ENCODE data around the gene ALKBH2. TPM values are rescaled to one million over a fixed set of nuclear protein-coding genes. Genes with fewer than 3 reads are reported as not detected.

Gene ALKBH2
- total RNA-seq, 2 experiments from 2014 or later: 13.0 to 15.2 TPM

- H3K4me1 Mint-ChIP-seq: no peaks in the 10 kb centered on the region
- H3K4me3 Mint-ChIP-seq: no peak overlapping the region
- no peaks in the 10 kb centered on the region for H3K36me3 Mint-ChIP-seq
- no peaks in the 10 kb centered on the region for H3K9me3 Mint-ChIP-seq
- H3K27me3 Mint-ChIP-seq: no peaks in the 10 kb centered on the region
- POLR2A ChIA-PET: no interaction called here
- ATAC-seq (ENCODE audit: low read depth) (no peak), DNase-seq (no peak)
- H3K27ac Mint-ChIP-seq: no peak overlapping the region
These were observed 31.8 kb upstream of the ALKBH2 start for GRCh38 chr12:109124878-109125648.

DNA sequence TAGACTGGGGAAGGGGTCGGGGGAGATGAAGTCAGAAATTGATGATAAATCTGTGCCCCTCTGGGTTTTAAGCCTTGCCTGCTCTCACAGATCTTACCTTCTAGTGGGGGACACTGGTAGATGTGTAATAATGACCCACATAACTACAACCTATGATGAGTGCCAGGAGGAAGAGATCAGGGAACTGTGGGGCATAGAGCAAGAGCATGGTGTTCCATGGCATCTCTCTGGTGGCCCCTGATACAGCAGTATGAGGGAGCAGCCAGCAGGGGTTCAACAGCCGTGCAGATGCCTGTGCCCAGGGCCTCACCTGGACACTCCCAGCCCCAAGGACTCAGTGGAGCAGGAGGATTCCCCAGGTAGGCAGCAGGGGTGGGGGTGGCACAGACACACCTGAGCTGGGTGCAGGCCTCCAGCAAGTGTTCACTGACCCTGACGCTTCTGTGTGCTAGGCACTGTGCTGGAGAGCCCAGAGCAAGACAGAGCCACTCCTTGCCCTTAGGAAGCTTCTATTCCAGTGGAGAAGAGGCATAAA lies 28.1 kb upstream of the ALKBH2 start:
- Mint-ChIP-seq H3K36me3 (no peaks in the 10 kb centered on the region), H3K4me3 (no peak overlapping the region), H3K4me1 (no peaks in the 10 kb centered on the region), H3K9me3 (no peaks in the 10 kb centered on the region), H3K27ac (no peak overlapping the region), H3K27me3 (no peaks in the 10 kb centered on the region)
- POLR2A ChIA-PET: no interaction called here
- DNase-seq: no peak
- ATAC-seq (ENCODE audit: low read depth): no peak

DNA sequence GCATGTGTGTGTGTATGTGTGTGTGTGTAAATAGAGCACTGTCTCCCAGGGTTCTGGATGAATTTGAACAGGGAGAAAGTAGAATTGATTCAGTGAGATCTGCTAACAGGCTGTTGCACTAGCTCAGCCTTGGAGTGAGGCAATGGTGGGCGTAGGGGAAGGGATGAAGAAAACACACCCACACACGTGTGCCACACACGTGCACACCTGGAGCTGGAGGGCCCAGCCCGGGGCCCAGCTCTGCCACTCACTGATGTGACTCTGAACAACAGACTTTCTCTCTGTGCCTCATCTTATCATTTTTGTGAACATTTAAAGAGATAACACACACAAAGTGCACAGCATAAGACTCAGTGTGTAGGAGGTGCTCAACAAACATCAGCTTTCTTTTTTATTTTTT lies 27.3 kb upstream of the ALKBH2 start:
- DNase-seq (no peak), ATAC-seq (ENCODE audit: low read depth) (no peak)
- Mint-ChIP-seq H3K4me1 (peaks cover 4% of the 10 kb centered on the region), H3K4me3 (no peak overlapping the region), H3K27ac (no peak overlapping the region), H3K36me3 (no peaks in the 10 kb centered on the region), H3K27me3 (no peaks in the 10 kb centered on the region), H3K9me3 (no peaks in the 10 kb centered on the region)
- POLR2A ChIA-PET: no interaction called here

GRCh38 chr12:109120095-109120494 lies 26.8 kb upstream of the ALKBH2 start:
- Mint-ChIP-seq H3K4me1 (peaks cover 6% of the 10 kb centered on the region), H3K9me3 (no peaks in the 10 kb centered on the region), H3K4me3 (no peak overlapping the region), H3K36me3 (no peaks in the 10 kb centered on the region), H3K27ac (no peak overlapping the region), H3K27me3 (no peaks in the 10 kb centered on the region)
- POLR2A ChIA-PET: no interaction called here
- DNase-seq: no peak
- no peak for ATAC-seq (ENCODE audit: low read depth)

DNA sequence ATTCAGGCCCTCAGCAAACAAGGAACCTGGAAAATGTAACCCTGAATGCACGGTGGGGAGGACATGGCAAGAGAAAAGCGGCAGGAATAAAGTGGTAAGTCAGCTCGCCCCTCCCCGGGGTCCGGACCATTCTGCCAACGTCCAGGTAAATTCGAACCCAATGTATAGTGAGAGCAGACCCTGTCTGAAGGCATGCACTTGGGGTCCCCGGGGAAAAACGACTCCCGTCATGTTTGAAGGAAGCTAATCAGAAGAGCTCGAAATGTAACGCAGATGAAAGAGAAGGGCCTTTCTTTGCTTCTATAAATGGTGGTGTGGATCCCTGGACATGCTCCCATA lies 23.3 kb upstream of the ALKBH2 start:
- H3K36me3 Mint-ChIP-seq: no peaks in the 10 kb centered on the region
- no peak overlapping the region for H3K4me3 Mint-ChIP-seq
- POLR2A ChIA-PET: interaction anchor here (0.6 kb wide), 1 partner anchor 1773 kb away, joined by 4 read pairs; no protein-coding TSS in a partner anchor
- DNase-seq (no peak), ATAC-seq (ENCODE audit: low read depth) (no peak)
- H3K9me3 Mint-ChIP-seq: no peaks in the 10 kb centered on the region
- H3K4me1 Mint-ChIP-seq: peaks cover 13% of the 10 kb centered on the region
- no peaks in the 10 kb centered on the region for H3K27me3 Mint-ChIP-seq
- no peak overlapping the region for H3K27ac Mint-ChIP-seq

GRCh38 chr12:109115758-109116610 lies 22.7 kb upstream of the ALKBH2 start, which contains the start of gene ACACB:
ACACB (plus strand) TSS chr12:109116587; CDS start chr12:109139406, 22,819 bp downstream.
- no peak for ATAC-seq (ENCODE audit: low read depth)
- no peaks in the 10 kb centered on the region for H3K36me3 Mint-ChIP-seq
- no peak within 1 kb of the TSS for H3K4me3 Mint-ChIP-seq
- H3K27ac Mint-ChIP-seq: no peak within 1 kb of the TSS
- DNase-seq: no peak
- POLR2A ChIA-PET: interaction anchor here (0.6 kb wide), 1 partner anchor 1774 kb away, joined by 4 read pairs; no protein-coding TSS in a partner anchor
- H3K27me3 Mint-ChIP-seq: no peaks in the 10 kb centered on the region
- H3K9me3 Mint-ChIP-seq: no peaks in the 10 kb centered on the region
- H3K4me1 Mint-ChIP-seq: peaks cover 15% of the 10 kb centered on the region

DNA sequence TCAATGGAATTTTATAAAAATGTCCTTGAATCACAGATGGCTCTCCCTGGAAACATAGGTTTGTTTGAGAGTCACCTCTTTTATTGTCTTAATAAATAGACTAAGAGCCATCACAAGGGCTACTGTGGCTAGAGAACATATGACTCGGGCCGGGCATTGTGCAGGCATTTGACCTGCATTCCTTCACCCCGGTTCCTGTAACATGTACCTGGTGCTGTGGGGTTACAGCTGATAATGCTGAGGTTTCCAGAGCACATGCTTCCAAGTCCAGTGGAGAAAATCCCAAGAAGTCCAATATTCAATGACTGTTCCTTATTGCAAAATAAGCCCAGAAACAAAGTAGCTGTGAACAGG lies 22.1 kb upstream of the ALKBH2 start:
- Mint-ChIP-seq H3K4me3 (no peak overlapping the region), H3K36me3 (no peaks in the 10 kb centered on the region), H3K27ac (no peak overlapping the region), H3K27me3 (no peaks in the 10 kb centered on the region), H3K9me3 (no peaks in the 10 kb centered on the region), H3K4me1 (peaks cover 17% of the 10 kb centered on the region)
- ATAC-seq (ENCODE audit: low read depth): no peak
- DNase-seq: no peak
- POLR2A ChIA-PET: no interaction called here

GRCh38 chr12:109114644-109115043 lies 21.4 kb upstream of the ALKBH2 start:
- Mint-ChIP-seq H3K4me3 (no peak overlapping the region), H3K27me3 (no peaks in the 10 kb centered on the region), H3K27ac (no peak overlapping the region), H3K4me1 (peaks cover 17% of the 10 kb centered on the region), H3K36me3 (no peaks in the 10 kb centered on the region), H3K9me3 (no peaks in the 10 kb centered on the region)
- POLR2A ChIA-PET: no interaction called here
- DNase-seq: no peak
- no peak for ATAC-seq (ENCODE audit: low read depth)

GRCh38 chr12:109113661-109114321 lies 20.5 kb upstream of the ALKBH2 start:
- ATAC-seq (ENCODE audit: low read depth) (no peak), DNase-seq (no peak)
- H3K27me3 Mint-ChIP-seq: no peaks in the 10 kb centered on the region
- no peaks in the 10 kb centered on the region for H3K9me3 Mint-ChIP-seq
- POLR2A ChIA-PET: no interaction called here
- H3K27ac Mint-ChIP-seq: no peak overlapping the region
- H3K4me3 Mint-ChIP-seq: no peak overlapping the region
- peaks cover 17% of the 10 kb centered on the region for H3K4me1 Mint-ChIP-seq
- H3K36me3 Mint-ChIP-seq: no peaks in the 10 kb centered on the region

- POLR2A ChIA-PET: no interaction called here
- Mint-ChIP-seq H3K27me3 (no peaks in the 10 kb centered on the region), H3K27ac (no peak overlapping the region), H3K36me3 (peaks cover under 1% of the 10 kb centered on the region), H3K4me3 (no peak overlapping the region), H3K4me1 (peaks cover 17% of the 10 kb centered on the region), H3K9me3 (no peaks in the 10 kb centered on the region)
- no peak for ATAC-seq (ENCODE audit: low read depth)
- no peak for DNase-seq
These were observed 19.6 kb upstream of the ALKBH2 start for GRCh38 chr12:109112720-109113465.

GRCh38 chr12:109110988-109111495 lies 17.8 kb upstream of the ALKBH2 start:
- Mint-ChIP-seq H3K4me3 (peak overlapping the region; percentile 81), H3K36me3 (peaks cover 6% of the 10 kb centered on the region), H3K4me1 (peaks cover 17% of the 10 kb centered on the region), H3K27ac (peak overlapping the region; percentile 78), H3K27me3 (no peaks in the 10 kb centered on the region), H3K9me3 (no peaks in the 10 kb centered on the region)
- ATAC-seq (ENCODE audit: low read depth) (peak; percentile 90), DNase-seq (peak; percentile 66)
- POLR2A ChIA-PET: no interaction called here

- POLR2A ChIA-PET: interaction anchor here (0.7 kb wide), 1 partner anchor 980 kb away, joined by 3 read pairs; no protein-coding TSS in a partner anchor
- ATAC-seq (ENCODE audit: low read depth): no peak
- H3K9me3 Mint-ChIP-seq: no peaks in the 10 kb centered on the region
- peaks cover 10% of the 10 kb centered on the region for H3K36me3 Mint-ChIP-seq
- peaks cover 11% of the 10 kb centered on the region for H3K4me1 Mint-ChIP-seq
- H3K27ac Mint-ChIP-seq: no peak overlapping the region
- no peak for DNase-seq
- H3K4me3 Mint-ChIP-seq: no peak overlapping the region
- H3K27me3 Mint-ChIP-seq: no peaks in the 10 kb centered on the region
These were observed 16.6 kb upstream of the ALKBH2 start for GRCh38 chr12:109109746-109110350.

Data from activated naive CD8-positive, alpha-beta T cell treated with anti-CD3 and anti-CD28 coated beads, Interleukin-2, amount 10 ng/mL, durations not matched to agents 7 days and 5 days (primary cell).